BLaER1 (cell line): ENCODE data around the gene CHRM5.
"Not testable (repeated sequence)": the region's sequence is repeated elsewhere in the genome, so short reads cannot be mapped to it uniquely, and the experiment has no call there.

Source experiments
- H3K27ac ChIP-seq: shearing (Covaris generic); formaldehyde crosslinking; 2 replicates; pipeline ENCODE4 v1.8.1; 2022
- H3K27me3 ChIP-seq: shearing (Covaris generic); formaldehyde crosslinking; 2 replicates; pipeline ENCODE4 v1.8.1; 2022
- H3K36me3 ChIP-seq: shearing (Covaris generic); formaldehyde crosslinking; 2 replicates; pipeline ENCODE4 v1.8.1; 2022
- H3K4me1 ChIP-seq: shearing (Covaris generic); formaldehyde crosslinking; 2 replicates; pipeline ENCODE4 v1.8.1; 2022
- H3K4me2 ChIP-seq: shearing (Covaris generic); formaldehyde crosslinking; 2 replicates; pipeline ENCODE4 v1.8.1; 2022
- H3K4me3 ChIP-seq: shearing (Covaris generic); formaldehyde crosslinking; 2 replicates; pipeline ENCODE4 v1.8.1; 2022
- H3K9ac ChIP-seq: shearing (Covaris generic); formaldehyde crosslinking; 2 replicates; pipeline ENCODE4 v1.8.1; 2022
- H3K9me3 ChIP-seq: shearing (Covaris generic); formaldehyde crosslinking; 2 replicates; pipeline ENCODE4 v1.8.1; 2022
- H4K20me1 ChIP-seq: shearing (Covaris generic); formaldehyde crosslinking; 2 replicates; pipeline ENCODE4 v1.8.1; 2022
- Cebpa-rat ChIP-seq: shearing (Covaris generic); IDR thresholded peaks from 2 replicates; pipeline ENCODE4 v1.8.1; 2022

The CHRM5 gene

DNA sequence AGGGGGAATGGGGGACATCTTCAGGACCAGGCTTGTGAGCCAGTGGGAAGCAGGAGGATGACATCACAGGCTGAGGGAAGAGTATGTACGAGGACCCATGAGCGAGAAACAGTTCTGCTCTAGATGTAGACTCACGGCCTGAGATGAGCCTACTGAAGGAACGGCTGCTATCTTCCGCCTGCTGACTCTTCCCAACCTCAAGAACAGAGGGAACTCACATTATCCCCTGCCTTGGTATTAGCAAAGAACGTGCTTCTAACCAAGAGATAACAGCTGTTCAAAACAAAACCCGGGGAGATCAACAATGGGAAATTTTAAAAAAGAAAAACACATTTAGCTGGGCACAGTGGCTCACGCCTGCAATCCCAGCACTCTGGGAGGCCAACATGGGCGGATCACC, 45.4 kb downstream of the CHRM5 start:
- Histone ChIP-seq H3K27ac (no peak overlapping the region), H3K27me3 (no peaks in the 10 kb centered on the region), H3K9ac (no peak overlapping the region), H4K20me1 (no peaks in the 10 kb centered on the region), H3K4me1 (no peaks in the 10 kb centered on the region), H3K36me3 (no peaks in the 10 kb centered on the region), H3K9me3 (peaks cover 8% of the 10 kb centered on the region), H3K4me3 (no peak overlapping the region), H3K4me2 (no peak overlapping the region)
- TF ChIP-seq Cebpa-rat, result no peak

GRCh38 chr15:34014556-34014955, 46.3 kb downstream of the CHRM5 start:
- Histone ChIP-seq H3K4me3 (no peak overlapping the region), H3K4me1 (no peaks in the 10 kb centered on the region), H3K36me3 (no peaks in the 10 kb centered on the region), H3K27ac (no peak overlapping the region), H3K9me3 (peaks cover 16% of the 10 kb centered on the region), H3K9ac (no peak overlapping the region), H3K4me2 (no peak overlapping the region), H4K20me1 (no peaks in the 10 kb centered on the region), H3K27me3 (no peaks in the 10 kb centered on the region)
- no peak for TF ChIP-seq Cebpa-rat

GRCh38 chr15:34018021-34018645, 49.8 kb downstream of the CHRM5 start:
- H4K20me1 ChIP-seq, result no peaks in the 10 kb centered on the region
- no peaks in the 10 kb centered on the region for H3K27me3 ChIP-seq
- H3K9me3 ChIP-seq, result peaks cover 16% of the 10 kb centered on the region
- no peak overlapping the region for H3K9ac ChIP-seq
- no peak for TF ChIP-seq Cebpa-rat
- no peak overlapping the region for H3K27ac ChIP-seq
- no peak overlapping the region for H3K4me3 ChIP-seq
- no peak overlapping the region for H3K4me2 ChIP-seq
- no peaks in the 10 kb centered on the region for H3K36me3 ChIP-seq
- no peaks in the 10 kb centered on the region for H3K4me1 ChIP-seq

DNA sequence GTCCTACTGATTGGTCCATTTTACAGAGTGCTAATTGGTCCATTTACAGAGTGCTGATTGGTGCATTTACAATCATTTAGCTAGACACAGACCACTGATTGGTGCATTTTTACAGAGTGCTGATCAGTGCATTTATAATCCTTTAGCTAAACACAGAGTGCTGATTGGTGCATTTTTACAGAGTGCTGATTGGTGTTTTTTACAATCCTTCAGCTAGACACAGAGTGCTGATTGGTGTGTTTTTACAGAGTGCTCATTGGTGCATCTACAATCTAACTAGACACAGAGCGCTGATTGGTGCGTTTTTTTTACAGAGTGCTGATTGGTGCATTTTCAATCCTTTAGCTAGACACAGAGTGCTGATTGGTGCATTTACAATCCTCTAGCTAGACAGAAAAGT, 50.4 kb downstream of the CHRM5 start:
- H3K27ac ChIP-seq, H4K20me1 ChIP-seq, H3K36me3 ChIP-seq, H3K4me1 ChIP-seq, H3K27me3 ChIP-seq, H3K4me2 ChIP-seq, H3K9ac ChIP-seq, H3K4me3 ChIP-seq: not testable (repeated sequence)
- H3K9me3 ChIP-seq, result peaks cover 16% of the 10 kb centered on the region

DNA sequence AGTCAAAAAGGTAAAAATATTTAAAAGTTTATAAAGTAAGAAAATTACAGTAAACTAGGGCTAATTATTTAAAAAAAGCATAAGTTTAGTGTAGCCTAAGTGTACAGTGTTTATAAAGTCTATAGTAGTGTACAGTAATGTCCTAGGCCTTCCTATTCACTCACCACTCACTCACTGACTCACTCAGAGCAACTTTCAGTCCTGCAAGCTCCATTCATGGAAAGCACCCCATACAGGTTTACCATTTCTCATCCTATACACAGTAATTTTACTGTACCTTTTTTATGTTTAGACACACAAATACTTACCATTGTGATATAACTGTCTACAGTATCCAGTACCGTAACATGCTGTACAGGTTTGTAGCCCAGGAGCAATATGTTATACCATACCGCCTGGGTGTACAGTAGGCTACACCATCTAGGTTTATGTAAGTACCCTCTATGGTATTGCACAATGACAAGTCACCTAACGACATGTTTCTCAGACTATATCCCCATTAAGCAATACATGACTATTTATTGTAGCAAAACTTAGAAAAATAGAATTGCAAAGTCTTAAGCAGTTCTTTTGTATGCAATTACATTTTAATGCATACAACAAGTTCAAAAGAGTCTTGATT, 51.2 kb downstream of the CHRM5 start:
- Histone ChIP-seq H3K4me1 (no peaks in the 10 kb centered on the region), H3K4me2 (no peak overlapping the region)
- no peak for TF ChIP-seq Cebpa-rat

GRCh38 chr15:34023907-34024306, 55.6 kb downstream of the CHRM5 start:
- Histone ChIP-seq H3K27me3 (no peaks in the 10 kb centered on the region), H3K27ac (no peak overlapping the region), H3K36me3 (no peaks in the 10 kb centered on the region), H4K20me1 (no peaks in the 10 kb centered on the region), H3K9ac (no peak overlapping the region), H3K9me3 (peaks cover 18% of the 10 kb centered on the region), H3K4me1 (peaks cover 11% of the 10 kb centered on the region), H3K4me2 (no peak overlapping the region), H3K4me3 (no peak overlapping the region)
- TF ChIP-seq Cebpa-rat, result no peak

More for the DNA sequence above, 51.2 kb downstream of the CHRM5 start:
- H3K4me3 ChIP-seq, result no peak overlapping the region
- no peaks in the 10 kb centered on the region for H4K20me1 ChIP-seq
- H3K9ac ChIP-seq, result no peak overlapping the region
- no peak overlapping the region for H3K27ac ChIP-seq
- no peaks in the 10 kb centered on the region for H3K27me3 ChIP-seq
- no peaks in the 10 kb centered on the region for H3K36me3 ChIP-seq
- peaks cover 16% of the 10 kb centered on the region for H3K9me3 ChIP-seq

GRCh38 chr15:34025252-34025651, 57.0 kb downstream of the CHRM5 start:
- Histone ChIP-seq H3K36me3 (no peaks in the 10 kb centered on the region), H3K27me3 (no peaks in the 10 kb centered on the region), H4K20me1 (no peaks in the 10 kb centered on the region), H3K27ac (no peak overlapping the region), H3K4me3 (no peak overlapping the region), H3K4me1 (peaks cover 11% of the 10 kb centered on the region), H3K4me2 (peak overlapping the region; percentile 52), H3K9ac (no peak overlapping the region), H3K9me3 (peaks cover 12% of the 10 kb centered on the region; the same call in 1 of the 2 replicates)
- no peak for TF ChIP-seq Cebpa-rat

DNA sequence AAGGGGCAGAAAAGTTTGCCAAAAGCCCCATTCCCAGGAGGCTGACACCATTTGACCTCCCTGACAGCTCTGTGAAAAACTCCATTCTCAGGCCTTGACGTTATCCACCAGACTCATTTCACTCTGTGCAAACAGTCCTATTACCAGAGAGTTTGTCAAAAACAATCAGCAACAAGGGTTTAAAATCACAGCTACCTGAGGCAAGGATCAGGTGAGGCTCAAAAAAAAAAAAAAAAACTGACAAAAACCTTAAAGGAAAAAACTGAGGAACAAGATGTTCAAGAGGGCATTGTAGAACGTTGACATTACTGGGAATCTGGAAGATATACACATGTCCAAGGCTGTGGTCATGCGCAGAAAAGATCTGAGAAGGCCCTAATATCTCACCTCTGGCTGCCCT, 59.3 kb downstream of the CHRM5 start:
- Histone ChIP-seq H4K20me1 (no peaks in the 10 kb centered on the region), H3K4me3 (no peak overlapping the region)

DNA sequence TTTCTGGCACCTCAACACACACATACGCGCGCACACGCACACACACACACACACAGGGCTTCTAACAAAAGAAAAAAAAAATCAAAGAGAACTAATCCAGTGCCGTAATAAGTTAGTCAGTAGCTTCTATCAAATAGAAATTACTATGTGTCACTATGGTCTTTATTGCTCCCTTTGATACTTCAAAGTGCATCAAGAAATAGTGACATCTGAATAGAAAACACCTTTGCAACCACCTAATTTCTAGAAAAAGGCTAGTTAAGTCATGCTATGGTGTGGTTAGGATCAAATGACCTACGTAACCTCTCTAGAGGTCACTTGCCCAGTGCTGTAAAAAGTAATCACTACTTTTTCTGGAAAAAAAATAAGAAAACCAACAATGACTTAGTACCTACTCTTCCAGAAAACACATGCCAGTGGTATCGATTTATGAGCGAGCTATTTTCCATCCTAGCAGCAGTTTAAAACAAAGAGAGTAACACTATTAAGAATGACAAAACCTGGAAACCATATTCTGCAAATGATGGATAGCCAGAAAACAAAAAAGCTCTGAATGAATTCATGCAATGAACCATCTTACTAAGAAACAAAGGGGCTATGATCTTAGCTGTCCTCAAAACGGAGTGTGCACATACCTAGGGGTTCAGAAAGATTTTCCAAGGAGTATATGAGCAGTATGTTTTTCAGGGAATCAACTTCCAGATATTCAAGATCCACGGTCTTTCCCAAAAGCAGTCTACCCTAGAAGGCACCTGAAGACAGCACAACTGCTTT, 63.9 kb downstream of the CHRM5 start:
- Histone ChIP-seq H3K4me3 (no peak overlapping the region), H3K4me1 (no peaks in the 10 kb centered on the region), H3K9ac (no peak overlapping the region), H4K20me1 (no peaks in the 10 kb centered on the region), H3K36me3 (no peaks in the 10 kb centered on the region), H3K27ac (no peak overlapping the region), H3K4me2 (no peak overlapping the region), H3K9me3 (peaks cover 11% of the 10 kb centered on the region; the same call in 1 of the 2 replicates), H3K27me3 (no peaks in the 10 kb centered on the region)
- TF ChIP-seq Cebpa-rat, result no peak

More for the DNA sequence above, 59.3 kb downstream of the CHRM5 start:
- Histone ChIP-seq H3K9me3 (peaks cover 12% of the 10 kb centered on the region; the same call in 1 of the 2 replicates), H3K4me1 (peaks cover 11% of the 10 kb centered on the region), H3K9ac (no peak overlapping the region), H3K4me2 (no peak overlapping the region), H3K36me3 (no peaks in the 10 kb centered on the region), H3K27me3 (no peaks in the 10 kb centered on the region), H3K27ac (no peak overlapping the region)
- TF ChIP-seq Cebpa-rat, result no peak
